GM12873 (cell line): ENCODE results near the gene CIZ1.

Source experiments
- CTCF ChIP-seq: IDR thresholded peaks from 2 replicates; pipeline ENCODE4 v1.5.1; 2012; ENCODE audit warnings: low read depth, mild to moderate bottlenecking, moderate library complexity, low read length, control low read depth; ENCODE audit not compliant: insufficient read depth; ENCODE audit errors: missing control alignments

Gene CIZ1

GRCh38 chr9:128216781-128217553, 25.6 kb upstream of the CIZ1 start:
- TF ChIP-seq CTCF = no peak

DNA sequence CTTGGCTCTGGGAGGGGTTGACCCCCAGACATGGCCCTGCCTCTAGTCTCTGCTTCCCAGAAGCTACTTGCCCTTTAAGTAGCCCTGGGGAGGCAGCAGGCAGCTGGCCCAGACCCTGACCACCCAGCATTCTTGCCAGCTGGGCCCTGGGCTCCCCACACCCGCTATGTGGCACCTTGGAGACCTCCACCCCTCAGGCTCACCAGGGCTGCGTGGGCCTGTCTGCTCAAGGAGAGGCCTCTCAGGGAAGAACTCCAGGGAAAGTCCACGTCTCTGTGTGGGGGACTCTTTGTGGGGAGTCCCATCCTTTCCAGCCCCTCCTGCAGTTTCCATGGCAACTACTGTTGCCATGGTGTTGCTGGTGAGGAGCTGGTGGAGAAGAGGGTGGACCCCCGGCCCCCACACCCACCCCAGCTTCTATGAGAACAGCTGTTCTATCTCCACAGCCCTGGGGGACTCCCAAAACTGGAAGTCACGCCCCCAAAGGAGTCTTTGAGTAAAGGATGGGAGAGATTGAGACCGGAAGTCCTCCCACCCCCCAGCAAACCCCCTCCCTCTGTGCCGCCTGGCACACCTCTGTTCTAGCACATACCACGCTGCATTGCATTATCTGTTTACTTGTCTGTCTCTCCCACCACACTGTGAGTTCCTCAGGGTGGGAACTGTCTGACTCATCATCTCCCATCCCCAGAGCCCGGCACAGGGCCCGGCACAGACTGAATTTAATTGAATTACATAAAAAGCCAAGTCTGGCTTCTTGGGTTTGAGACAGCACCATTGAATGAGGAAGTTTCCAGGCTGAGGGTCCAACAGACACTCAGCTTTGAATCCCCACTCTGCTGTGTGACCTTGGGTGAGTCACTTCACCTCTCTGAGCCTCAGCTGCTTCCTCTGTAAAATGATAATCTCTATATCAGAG, 24.4 kb upstream of the CIZ1 start:
- TF ChIP-seq CTCF = no peak

DNA sequence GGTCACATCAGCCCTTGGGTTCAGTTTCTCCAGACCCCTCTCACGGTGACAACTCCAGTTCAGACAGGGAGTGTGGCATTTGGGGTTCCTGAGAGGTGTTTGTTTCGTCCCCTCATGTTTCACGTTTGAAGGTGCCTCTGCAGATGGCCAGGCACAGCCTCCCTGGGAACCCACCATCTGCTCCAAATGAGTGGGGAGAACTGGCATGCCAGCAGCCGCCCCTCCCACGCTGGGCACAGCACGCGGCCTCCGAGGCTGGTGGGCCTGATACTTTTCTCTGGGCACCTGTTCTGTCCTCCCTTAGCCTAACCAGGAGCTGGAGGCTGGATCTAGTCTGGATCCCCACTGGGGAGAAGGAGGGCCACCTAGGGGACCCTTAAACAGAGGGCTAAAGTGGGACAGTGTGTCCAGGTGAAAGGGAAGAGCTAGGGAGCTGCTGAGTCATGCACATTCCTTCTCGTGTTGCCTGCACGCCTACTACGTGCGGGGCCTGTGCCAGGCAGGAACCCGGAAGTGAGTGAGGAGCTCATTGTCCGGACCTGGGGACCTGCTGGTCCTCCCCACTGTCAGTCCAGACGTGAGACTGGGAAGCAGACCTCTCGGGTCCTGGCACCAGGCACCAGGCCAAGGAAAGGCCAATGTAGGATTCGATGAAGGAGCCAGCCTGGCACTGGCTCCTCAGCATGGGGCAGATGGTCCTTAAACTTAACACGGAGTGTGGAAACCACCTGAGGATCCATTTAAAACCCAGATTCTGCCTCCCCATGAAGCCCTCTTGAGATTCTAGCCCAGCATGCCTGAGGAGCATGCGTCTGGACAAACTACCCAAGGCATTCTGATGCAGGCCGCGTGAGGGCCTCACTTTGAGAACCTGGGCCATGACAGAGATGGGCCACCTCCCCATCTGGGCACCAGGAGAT, 23.5 kb upstream of the CIZ1 start:
- TF ChIP-seq CTCF = no peak

- no peak for TF ChIP-seq CTCF
Observed at GRCh38 chr9:128213746-128214497, 22.6 kb upstream of the CIZ1 start.

DNA sequence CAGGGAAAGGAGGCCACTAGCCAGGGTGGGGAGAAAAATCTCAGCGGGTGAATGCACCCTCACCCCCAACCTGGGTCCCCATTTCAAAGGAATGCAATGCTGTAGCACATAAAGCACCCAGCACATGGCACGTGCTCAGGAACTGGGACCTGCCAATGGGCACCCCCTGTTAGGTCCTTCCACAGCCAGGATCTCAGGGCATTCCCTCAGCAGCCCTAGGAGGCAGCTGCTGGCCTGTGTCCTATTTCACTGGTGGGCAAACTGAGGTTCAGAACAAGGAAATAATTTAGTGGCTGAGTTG, 20.6 kb upstream of the CIZ1 start:
- TF ChIP-seq CTCF = no peak

DNA sequence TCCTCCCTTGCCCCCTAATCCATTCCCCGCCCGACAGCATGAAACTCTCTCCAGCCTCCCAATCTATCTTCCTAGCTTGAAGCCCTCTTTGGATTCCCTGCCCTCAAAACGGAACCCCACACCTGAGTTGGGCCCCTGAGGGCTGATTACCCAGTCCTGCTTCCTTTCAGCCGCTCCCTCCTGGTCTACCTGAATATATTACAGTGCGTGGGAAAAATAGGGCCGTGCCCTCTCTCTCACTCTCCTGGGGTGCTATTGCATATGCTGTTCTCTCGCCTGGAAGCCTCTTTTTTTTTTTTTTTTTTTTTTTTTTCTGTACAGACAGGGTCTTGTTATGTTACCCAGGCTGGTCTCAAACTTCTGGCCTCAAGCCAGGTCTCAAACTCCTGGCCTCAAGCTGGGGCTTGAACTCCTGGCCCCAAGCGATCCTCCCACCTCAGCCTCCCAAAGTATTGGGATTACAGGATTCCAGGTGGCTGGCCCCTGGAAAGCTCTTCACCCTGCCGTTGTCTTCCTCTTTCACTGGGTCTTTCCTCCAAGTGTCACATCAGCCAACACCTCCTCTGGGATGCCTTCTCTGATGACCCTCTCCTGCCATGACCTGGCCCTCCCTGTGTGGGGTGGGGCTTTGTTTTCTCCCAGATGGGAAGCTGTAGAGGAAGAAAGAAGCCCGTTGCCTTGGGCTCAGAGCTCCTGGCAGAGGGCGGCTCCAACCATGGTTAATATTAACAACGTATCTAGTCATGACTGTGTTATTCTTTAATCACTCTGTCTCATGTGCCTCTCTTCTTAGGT, 20.0 kb upstream of the CIZ1 start:
- no peak for TF ChIP-seq CTCF
